GM21619 (cell line): Measurements from ENCODE around the gene CD177.
"Not testable (repeated sequence)": the region's sequence is repeated elsewhere in the genome, so short reads cannot be mapped to it uniquely, and the experiment has no call there.

Experiments used
- ATAC-seq: cut with Tn5 transposase; IDR thresholded peaks from one replicate; pipeline ENCODE4 v1.9.1; 2021; ENCODE audit not compliant: unreplicated experiment

The CD177 gene

GRCh38 chr19:43332058-43332922 is 21.2 kb upstream of the CD177 start:
- ATAC-seq: no peak

GRCh38 chr19:43336508-43336907 is 17.0 kb upstream of the CD177 start:
- ATAC-seq: not testable (repeated sequence)

GRCh38 chr19:43337737-43338136 is 15.7 kb upstream of the CD177 start:
- no peak for ATAC-seq

GRCh38 chr19:43338530-43338929 is 15.0 kb upstream of the CD177 start:
- no peak for ATAC-seq

GRCh38 chr19:43339243-43339930 is 14.1 kb upstream of the CD177 start:
- not testable (repeated sequence) for ATAC-seq

GRCh38 chr19:43340101-43340500 is 13.4 kb upstream of the CD177 start:
- not testable (repeated sequence) for ATAC-seq

- not testable (repeated sequence) for ATAC-seq
Observed at GRCh38 chr19:43341098-43341497, 12.4 kb upstream of the CD177 start.

- ATAC-seq: not testable (repeated sequence)
Observed at GRCh38 chr19:43342104-43342503, 11.4 kb upstream of the CD177 start.

- not testable (repeated sequence) for ATAC-seq
Observed at GRCh38 chr19:43344347-43344925, 9.1 kb upstream of the CD177 start.

GRCh38 chr19:43349813-43350212 is 3.7 kb upstream of the CD177 start:
- not testable (repeated sequence) for ATAC-seq

GRCh38 chr19:43351998-43352746 is 1.3 kb upstream of the CD177 start:
- ATAC-seq: no peak

GRCh38 chr19:43354305-43354627 is 780 bp downstream of the CD177 start:
- ATAC-seq: no peak

GRCh38 chr19:43356749-43357148 is 3.3 kb downstream of the CD177 start:
- not testable (repeated sequence) for ATAC-seq

- ATAC-seq: no peak
Observed at GRCh38 chr19:43362179-43362578, 8.7 kb downstream of the CD177 start.

- ATAC-seq: no peak
Observed at GRCh38 chr19:43362745-43363144, 9.3 kb downstream of the CD177 start.

- not testable (repeated sequence) for ATAC-seq
Observed at GRCh38 chr19:43365677-43366076, 12.2 kb downstream of the CD177 start.

- no peak for ATAC-seq
Observed at GRCh38 chr19:43367822-43368221, 14.3 kb downstream of the CD177 start.

GRCh38 chr19:43368897-43369296 is 15.4 kb downstream of the CD177 start:
- ATAC-seq: not testable (repeated sequence)

GRCh38 chr19:43371909-43372308 is 18.4 kb downstream of the CD177 start:
- no peak for ATAC-seq

- ATAC-seq: no peak
Observed at GRCh38 chr19:43372462-43372861, 19.0 kb downstream of the CD177 start.

- ATAC-seq: not testable (repeated sequence)
Observed at GRCh38 chr19:43377624-43378023, 24.1 kb downstream of the CD177 start.
